Measurements from ENCODE around the gene OR4C6. TPM values are rescaled to one million over a fixed set of nuclear protein-coding genes. Genes with fewer than 3 reads are reported as not detected.

The OR4C6 gene
- not detected for total RNA-seq
- long read RNA-seq, result 0 reads

GRCh38 chr11:55661901-55662300, at the start of gene OR4C6:
Gene OR4C6 (plus strand): TSS chr11:55662201. CDS start chr11:55665167, 2,966 bp downstream.
- ATAC-seq (ENCODE audit: poor library complexity) (no peak), DNase-seq (no peak)
- intact Hi-C loops (cut with DNase I), result no loop called here

GRCh38 chr11:55624531-55624930, 37.5 kb upstream of the OR4C6 start:
- DNase-seq, result no peak
- no peak for ATAC-seq (ENCODE audit: poor library complexity)
- intact Hi-C loops (cut with DNase I), result no loop called here

GRCh38 chr11:55634813-55635212, 27.2 kb upstream of the OR4C6 start, which contains the start of gene OR4P4:
Gene OR4P4 (plus strand): TSS chr11:55635113.
- ATAC-seq (ENCODE audit: poor library complexity) (no peak), DNase-seq (no peak)
- intact Hi-C loops (cut with DNase I), result no loop called here

- ATAC-seq (ENCODE audit: poor library complexity) (no peak), DNase-seq (no peak)
- intact Hi-C loops (cut with DNase I), result no loop called here
Measured at GRCh38 chr11:55648027-55648426, 14.0 kb upstream of the OR4C6 start, which contains the start of gene OR4S2. Gene OR4S2 (plus strand): TSS chr11:55648327. CDS start chr11:55650904, 2,577 bp downstream.

- DNase-seq, result no peak
- ATAC-seq (ENCODE audit: poor library complexity), result no peak
- intact Hi-C loops (cut with DNase I), result no loop called here
Measured at GRCh38 chr11:55652560-55652959, 9.4 kb upstream of the OR4C6 start.

GRCh38 chr11:55655096-55655495, 6.9 kb upstream of the OR4C6 start:
- ATAC-seq (ENCODE audit: poor library complexity) (no peak), DNase-seq (no peak)
- intact Hi-C loops (cut with DNase I), result no loop called here

- intact Hi-C loops (cut with DNase I), result no loop called here
- no peak for ATAC-seq (ENCODE audit: poor library complexity)
- DNase-seq, result no peak
Measured at GRCh38 chr11:55658031-55658573, 3.9 kb upstream of the OR4C6 start.

- ATAC-seq (ENCODE audit: poor library complexity) (no peak), DNase-seq (no peak)
- intact Hi-C loops (cut with DNase I), result no loop called here
Measured at GRCh38 chr11:55658608-55659007, 3.4 kb upstream of the OR4C6 start.

- intact Hi-C loops (cut with DNase I), result no loop called here
- DNase-seq, result no peak
Measured at GRCh38 chr11:55669376-55669775, 7.4 kb downstream of the OR4C6 start.

GRCh38 chr11:55673860-55674259, 11.9 kb downstream of the OR4C6 start:
- ATAC-seq (ENCODE audit: poor library complexity) (no peak), DNase-seq (no peak)
- intact Hi-C loops (cut with DNase I), result no loop called here

More at GRCh38 chr11:55669376-55669775, 7.4 kb downstream of the OR4C6 start:
- ATAC-seq (ENCODE audit: poor library complexity), result no peak

GRCh38 chr11:55697817-55698216, 35.8 kb downstream of the OR4C6 start:
- ATAC-seq (ENCODE audit: poor library complexity) (no peak), DNase-seq (no peak)
- intact Hi-C loops (cut with DNase I), result no loop called here

GRCh38 chr11:55701429-55701828, 39.4 kb downstream of the OR4C6 start:
- ATAC-seq (ENCODE audit: poor library complexity) (no peak), DNase-seq (no peak)
- intact Hi-C loops (cut with DNase I), result no loop called here

- no peak for DNase-seq
- intact Hi-C loops (cut with DNase I), result no loop called here
- ATAC-seq (ENCODE audit: poor library complexity), result no peak
Measured at GRCh38 chr11:55707029-55707428, 45.0 kb downstream of the OR4C6 start.

- ATAC-seq (ENCODE audit: poor library complexity), result no peak
- intact Hi-C loops (cut with DNase I), result no loop called here
- DNase-seq, result no peak
Measured at GRCh38 chr11:55714982-55715888, 53.2 kb downstream of the OR4C6 start.

Other genes with a start within 250 kb of the OR4C6 start
- gene OR4C15, start 107.7 kb upstream of the OR4C6 start, total RNA-seq, result not detected
- gene OR4C16, start 90.1 kb upstream of the OR4C6 start, total RNA-seq, result not detected
- gene OR4C11, start 54.6 kb upstream of the OR4C6 start, total RNA-seq, result not detected
- not detected for gene OR4P4, start 27.1 kb upstream of the OR4C6 start, total RNA-seq
- gene OR4S2, start 13.9 kb upstream of the OR4C6 start, total RNA-seq, result not detected
- gene OR5D13, start 111.2 kb downstream of the OR4C6 start, total RNA-seq, result not detected
- gene OR5D14, start 133.4 kb downstream of the OR4C6 start, total RNA-seq, result not detected
- not detected for gene OR5L1, start 149.2 kb downstream of the OR4C6 start, total RNA-seq
- not detected for gene OR5D18, start 157.4 kb downstream of the OR4C6 start, total RNA-seq
- gene OR5L2, start 165.0 kb downstream of the OR4C6 start, total RNA-seq, result not detected
- not detected for gene OR5D16, start 176.6 kb downstream of the OR4C6 start, total RNA-seq
- gene TRIM51, start 221.1 kb downstream of the OR4C6 start, total RNA-seq, result not detected